Erythroblast (primary cell): Measurements from ENCODE around the gene TTC7B.
A peak's percentile ranks its signal among the peaks of the same experiment; 100 is the strongest.

ENCODE experiments used
- DNase-seq, 2 experiments: peaks; one replicate each; lab custom pipeline; 2025; lab: John Stamatoyannopoulos, UW
- GATA1 ChIP-seq: IDR thresholded peaks from 2 replicates; pipeline ENCODE4 v1.6.1; 2011; ENCODE audit warnings: low read depth, mild to moderate bottlenecking, control low read depth, low read length, moderate library complexity
- POLR2A ChIP-seq: IDR thresholded peaks from 2 replicates; pipeline ENCODE4 v1.6.1; 2011; ENCODE audit warnings: mild to moderate bottlenecking, low read length

TTC7B gene

GRCh38 chr14:90720336-90720735 lies 95.9 kb downstream of the TTC7B start:
- peak; percentile 82 to 93 for DNase-seq
- TF ChIP-seq POLR2A, result peak; percentile 13
- TF ChIP-seq GATA1, result peak; percentile 36

DNA sequence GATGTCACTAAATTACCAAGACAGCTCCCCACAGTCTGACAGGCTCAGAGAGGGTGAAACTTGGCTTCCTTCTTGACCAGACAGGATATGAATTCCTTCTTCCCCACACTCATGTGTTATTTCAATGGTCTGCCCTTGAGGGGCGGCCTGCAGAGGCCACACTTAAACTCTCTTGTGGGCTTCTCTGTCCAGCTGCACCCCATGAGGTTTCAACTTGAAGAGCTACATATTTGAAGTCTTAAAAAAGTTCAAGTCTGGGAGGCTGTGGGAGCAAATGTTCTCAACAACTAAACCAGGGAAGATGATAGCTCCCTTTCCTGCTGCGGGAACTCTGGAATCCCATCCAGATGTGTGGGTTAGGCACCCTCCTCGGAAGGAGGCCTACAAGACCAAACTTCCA lies 98.3 kb downstream of the TTC7B start:
- DNase-seq, result no peak
- TF ChIP-seq POLR2A (no peak), GATA1 (no peak)

GRCh38 chr14:90715993-90716392 lies 100.2 kb downstream of the TTC7B start:
- no peak for TF ChIP-seq GATA1
- TF ChIP-seq POLR2A, result no peak
- no peak for DNase-seq

DNA sequence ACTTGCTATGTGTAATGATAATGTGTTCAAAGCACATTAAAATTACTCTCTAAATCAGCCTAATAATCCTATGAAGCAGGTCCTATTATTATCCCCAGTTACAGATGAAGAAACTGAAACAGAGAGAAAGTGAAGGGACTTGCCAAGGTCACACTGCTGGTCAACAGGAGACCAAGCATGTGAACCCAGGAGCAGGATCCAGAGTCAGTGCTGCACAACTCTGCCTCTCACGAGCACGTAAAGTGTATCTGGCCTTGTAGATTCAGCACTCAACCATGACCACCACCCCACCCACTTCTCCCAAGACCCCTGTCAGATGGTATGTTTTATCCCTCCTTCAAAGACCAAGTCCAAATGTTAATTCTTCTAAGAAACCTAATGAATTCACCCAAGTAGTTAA lies 100.7 kb downstream of the TTC7B start:
- TF ChIP-seq GATA1 (no peak), POLR2A (no peak)
- DNase-seq, result no peak

- TF ChIP-seq GATA1 (no peak), POLR2A (no peak)
- no peak for DNase-seq
Measured at GRCh38 chr14:90714811-90715210, 101.4 kb downstream of the TTC7B start.

GRCh38 chr14:90704738-90705392 lies 111.4 kb downstream of the TTC7B start:
- TF ChIP-seq POLR2A (no peak), GATA1 (no peak)
- no peak for DNase-seq

DNA sequence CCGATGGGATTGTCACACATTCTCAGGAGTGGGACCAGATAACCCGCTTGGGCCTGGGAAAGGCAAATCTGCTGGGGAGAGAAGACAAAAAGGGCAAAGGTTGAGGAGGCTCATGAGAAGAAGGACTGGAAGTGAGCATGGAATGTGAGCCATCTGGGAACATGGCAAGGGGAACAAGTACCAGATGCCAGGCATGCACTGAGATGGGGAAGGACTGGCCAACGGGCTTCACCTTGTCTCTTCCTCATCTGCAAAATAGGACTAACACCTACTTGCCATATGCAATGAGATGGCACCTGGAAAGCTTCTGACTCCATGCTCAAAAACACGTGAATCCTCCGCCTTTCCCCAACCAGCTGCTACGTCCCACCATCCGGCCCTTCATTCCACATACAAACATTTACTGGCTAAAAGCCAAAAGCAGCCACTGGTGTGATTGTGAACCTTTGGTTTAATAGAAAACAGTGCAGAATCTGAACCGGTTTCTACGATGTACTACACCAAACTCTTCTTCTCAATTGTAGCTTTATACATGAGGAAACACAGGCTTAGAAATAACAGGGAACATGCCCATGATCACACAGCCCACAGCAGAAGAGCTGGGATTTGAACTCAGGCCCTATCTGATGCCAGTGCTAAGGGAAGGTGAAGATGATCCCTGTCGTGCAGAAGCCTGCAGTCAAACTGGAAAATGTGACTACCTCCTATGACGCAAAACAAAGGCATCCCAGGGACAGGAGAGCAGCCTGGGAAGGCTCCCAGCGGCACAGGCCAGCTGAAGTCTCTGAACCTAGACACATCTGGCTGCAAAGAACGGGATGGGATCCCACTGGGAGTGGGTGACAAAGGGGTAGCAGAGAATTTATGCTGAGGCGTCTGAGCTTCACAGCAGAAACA lies 112.1 kb downstream of the TTC7B start:
- TF ChIP-seq GATA1, result no peak
- no peak for TF ChIP-seq POLR2A
- no peak for DNase-seq

- no peak for TF ChIP-seq GATA1
- no peak for TF ChIP-seq POLR2A
- DNase-seq, result no peak
Measured at GRCh38 chr14:90700933-90701776, 115.1 kb downstream of the TTC7B start.

DNA sequence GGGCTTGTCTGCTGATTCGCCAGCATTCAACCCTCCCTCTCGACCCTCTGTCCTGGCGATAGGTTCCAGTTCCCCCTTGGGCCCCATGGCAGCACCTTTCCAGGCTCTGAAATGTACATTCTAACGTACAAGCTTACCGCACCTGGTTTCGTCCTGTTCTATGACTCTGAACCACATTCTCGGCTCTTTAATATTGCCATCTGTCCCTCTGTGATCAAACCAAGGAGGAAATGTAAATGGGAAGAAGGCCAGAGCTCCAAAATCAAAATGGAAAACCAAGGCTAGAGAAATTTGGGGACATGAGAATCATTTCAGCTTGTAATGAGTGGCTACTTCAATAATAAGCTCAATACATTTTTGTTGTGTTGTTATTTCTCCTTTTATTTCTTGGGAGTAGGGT lies 117.2 kb downstream of the TTC7B start:
- no peak for TF ChIP-seq GATA1
- TF ChIP-seq POLR2A, result no peak
- DNase-seq, result no peak

- no peak for DNase-seq
- TF ChIP-seq GATA1 (no peak), POLR2A (no peak)
Measured at GRCh38 chr14:90698379-90698869, 117.8 kb downstream of the TTC7B start.

- TF ChIP-seq GATA1 (no peak), POLR2A (no peak)
- DNase-seq, result peak; percentile 72 to 81
Measured at GRCh38 chr14:90697577-90698206, 118.5 kb downstream of the TTC7B start.

- TF ChIP-seq POLR2A (no peak), GATA1 (no peak)
- no peak for DNase-seq
Measured at GRCh38 chr14:90697132-90697531, 119.1 kb downstream of the TTC7B start.

DNA sequence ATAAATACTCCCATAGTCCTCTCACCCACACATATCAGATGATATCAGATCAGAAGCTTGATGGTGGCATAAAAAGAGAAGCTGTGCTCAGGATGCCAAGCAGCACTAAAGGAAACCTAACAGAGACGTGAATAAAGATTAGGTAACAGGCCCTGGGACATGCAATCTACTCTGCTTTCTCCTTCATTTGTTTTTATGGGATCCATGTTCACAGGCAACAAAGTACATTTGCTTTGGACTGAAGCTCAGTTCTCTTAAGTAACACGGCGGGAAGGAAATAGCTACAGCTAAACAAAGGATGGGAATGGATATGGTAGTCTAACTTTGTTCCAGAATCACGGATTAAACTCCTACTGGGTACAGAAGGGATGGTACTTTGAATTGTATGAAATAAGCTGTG lies 119.5 kb downstream of the TTC7B start:
- TF ChIP-seq POLR2A (no peak), GATA1 (no peak)
- DNase-seq, result no peak
